Skin of body (tissue), 3 donors: ENCODE results near the gene BICDL2. TPM values are rescaled to one million over a fixed set of nuclear protein-coding genes. Genes with fewer than 3 reads are reported as not detected.

Experiments
- DNase-seq: peaks from one replicate; lab custom pipeline; 2025; lab: John Stamatoyannopoulos, UW
- small RNA-seq: library from RNA; depleted of rRNA; stranded (forward); fragments of <200 nt; gene quantifications from one replicate; pipeline ENCODE3, GENCODE V24; 2014; ENCODE audit warnings: low replicate concordance
- total RNA-seq: library from RNA; depleted of rRNA; stranded (reverse); fragments of >200 nt; gene quantifications from one replicate; pipeline ENCODE4 v1.2.3, GENCODE V29; 2014

The BICDL2 gene
- total RNA-seq, 1 donor from 2014 or later: 10.9 TPM

GRCh38 chr16:2986623-2987188, 50.0 kb downstream of the BICDL2 start:
- no peak for DNase-seq

GRCh38 chr16:2985893-2986355, 50.8 kb downstream of the BICDL2 start:
- no peak for DNase-seq

GRCh38 chr16:2985462-2985861, 51.3 kb downstream of the BICDL2 start:
- DNase-seq: no peak

GRCh38 chr16:2983706-2984136, 53.0 kb downstream of the BICDL2 start:
- no peak for DNase-seq

GRCh38 chr16:2982402-2982801, 54.3 kb downstream of the BICDL2 start:
- DNase-seq: no peak

GRCh38 chr16:2981899-2982250, 54.9 kb downstream of the BICDL2 start:
- no peak for DNase-seq

GRCh38 chr16:2981177-2981898, 55.4 kb downstream of the BICDL2 start:
- no peak for DNase-seq

GRCh38 chr16:2980227-2981176, 56.2 kb downstream of the BICDL2 start, which contains the start of gene PKMYT1:
TSS of gene PKMYT1 (minus strand) at chr16:2980446. CDS start at chr16:2979657, 789 bp downstream.
- peak; percentile 82 for DNase-seq

- no peak for DNase-seq
Observed at GRCh38 chr16:2979669-2980226, 57.0 kb downstream of the BICDL2 start.

Small RNA genes within 50 kb of the gene (small RNA-seq; reads per million reads assigned to genes)
- gene LINC00514: not detected
- gene RNU1-22P: 0.24 reads per million, percentile 10 among the genes with 10 or more reads in this experiment

Other genes with a start within 250 kb of the BICDL2 start
- not detected for gene PRSS33, start 249.4 kb downstream of the BICDL2 start, total RNA-seq
- gene PRSS41, start 238.5 kb downstream of the BICDL2 start, total RNA-seq: not detected
- not detected for gene PRSS21, start 219.7 kb downstream of the BICDL2 start, total RNA-seq
- gene ZG16B, start 206.6 kb downstream of the BICDL2 start, total RNA-seq: 2.6 TPM
- gene PRSS22, start 178.8 kb downstream of the BICDL2 start, total RNA-seq: 4.6 TPM
- gene FLYWCH2, start 153.7 kb downstream of the BICDL2 start, total RNA-seq: 17.4 TPM
- gene FLYWCH1, start 125.0 kb downstream of the BICDL2 start, total RNA-seq: 10.9 TPM
- 18.8 TPM for gene KREMEN2, start 72.7 kb downstream of the BICDL2 start, total RNA-seq
- gene PAQR4, start 67.6 kb downstream of the BICDL2 start, total RNA-seq: 7.0 TPM
- gene PKMYT1, start 56.5 kb downstream of the BICDL2 start, total RNA-seq: 3.6 TPM
- gene CLDN9, start 24.0 kb downstream of the BICDL2 start, total RNA-seq: 0.39 TPM
- gene CLDN6, start 18.8 kb downstream of the BICDL2 start, total RNA-seq: 0.59 TPM
- 41.0 TPM for gene TNFRSF12A, start 16.6 kb downstream of the BICDL2 start, total RNA-seq
- 15.4 TPM for gene HCFC1R1, start 13.0 kb downstream of the BICDL2 start, total RNA-seq
- 13.7 TPM for gene THOC6, start 12.9 kb downstream of the BICDL2 start, total RNA-seq
- 0.99 TPM for gene MMP25, start 9.6 kb upstream of the BICDL2 start, total RNA-seq
- 26.5 TPM for gene IL32, start 28.7 kb upstream of the BICDL2 start, total RNA-seq
- not detected for gene ZSCAN10, start 62.4 kb upstream of the BICDL2 start, total RNA-seq
- gene ZNF205, start 75.6 kb upstream of the BICDL2 start, total RNA-seq: 6.1 TPM
- 4.0 TPM for gene ZNF213, start 98.1 kb upstream of the BICDL2 start, total RNA-seq
- not detected for gene OR1F1, start 151.3 kb upstream of the BICDL2 start, total RNA-seq
- gene ZNF200, start 198.2 kb upstream of the BICDL2 start, total RNA-seq: 5.6 TPM
- gene MEFV, start 219.7 kb upstream of the BICDL2 start, total RNA-seq: 1.8 TPM
- gene ZNF263, start 246.5 kb upstream of the BICDL2 start, total RNA-seq: 35.3 TPM